Fibroblast of skin of scalp (primary cell): Measurements from ENCODE around the gene AKR7A2.
"Not testable (repeated sequence)": the region's sequence is repeated elsewhere in the genome, so short reads cannot be mapped to it uniquely, and the experiment has no call there.

Experiments used
- DNase-seq: peaks from one replicate; pipeline ENCODE4 v3.0.0-alpha.2; 2013

AKR7A2 gene

DNA sequence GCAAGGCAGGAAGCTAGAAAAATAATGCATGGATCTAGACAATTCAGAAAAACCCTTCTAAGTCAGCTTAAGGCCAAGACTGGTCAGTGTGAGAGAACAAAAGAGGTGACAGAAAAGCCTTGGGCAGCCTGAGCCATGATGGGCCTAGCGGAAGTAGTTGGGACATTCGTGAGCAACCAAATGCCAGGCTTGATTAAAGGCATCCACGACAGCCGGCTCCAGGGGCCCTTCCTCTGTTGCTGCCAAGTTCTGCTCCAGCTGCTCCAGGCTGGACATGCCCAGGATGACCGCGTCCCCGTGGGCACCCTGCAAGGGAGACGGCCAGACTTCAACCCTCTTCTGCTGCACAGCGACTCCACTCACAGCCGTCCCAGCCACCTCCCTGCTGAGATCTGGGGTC, 7.9 kb downstream of the AKR7A2 start:
- DNase-seq: not testable (repeated sequence)

DNA sequence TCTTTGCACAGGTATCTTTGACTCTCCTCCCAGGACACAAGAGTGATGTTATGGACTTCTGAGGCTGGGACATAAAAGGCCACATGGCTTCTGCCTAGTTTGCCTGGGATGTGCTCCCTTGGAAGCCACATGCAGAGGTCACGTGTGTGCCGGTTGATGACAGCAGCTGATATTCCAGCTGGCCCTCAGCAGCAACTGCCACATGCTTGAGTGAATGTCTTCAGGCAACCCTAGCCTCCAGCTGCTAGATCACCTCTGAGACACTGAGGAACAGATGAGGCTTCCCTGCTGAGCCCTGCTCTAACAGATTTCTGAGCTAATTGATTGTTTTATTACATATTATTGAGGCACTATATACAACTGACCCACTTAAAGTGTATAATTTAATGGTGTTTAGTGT, 11.7 kb downstream of the AKR7A2 start:
- no peak for DNase-seq

DNA sequence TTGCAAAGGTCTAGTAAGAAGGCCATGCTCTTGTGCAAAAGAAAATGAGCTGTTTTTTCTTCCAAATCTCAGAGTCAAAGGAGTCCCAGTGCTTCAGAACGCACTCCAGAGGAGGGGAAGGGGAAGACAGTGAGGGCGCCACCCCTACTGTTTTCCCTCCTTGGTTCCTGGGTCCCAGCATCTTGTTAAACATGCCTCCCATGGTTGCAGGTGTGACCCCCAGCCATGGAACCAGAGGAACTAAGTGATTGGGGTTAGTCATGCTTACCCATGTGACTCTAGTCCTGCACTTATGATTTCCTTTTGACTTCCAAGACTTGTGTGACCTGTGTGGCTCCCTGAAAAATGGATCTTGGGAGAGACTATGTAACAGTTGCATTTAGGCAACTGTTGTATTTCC, 17.3 kb downstream of the AKR7A2 start:
- no peak for DNase-seq

DNA sequence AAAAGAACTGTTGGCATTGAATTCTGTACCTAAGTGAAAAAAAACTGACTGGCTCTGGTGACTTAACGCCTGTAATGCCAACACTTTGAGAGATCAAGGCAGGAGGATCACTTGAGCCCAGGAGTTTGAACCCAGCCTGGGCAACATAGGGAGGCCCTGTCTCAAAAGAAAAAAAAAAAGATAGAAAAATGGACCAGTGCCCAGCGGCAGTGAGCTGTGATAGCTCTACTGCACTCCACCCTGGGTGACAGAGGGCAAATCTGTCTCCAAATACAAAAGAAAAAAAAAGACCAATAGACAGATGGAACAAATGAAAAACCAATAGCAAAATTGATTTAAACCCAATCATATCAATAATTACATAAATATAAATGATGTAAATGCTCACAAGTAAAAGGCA, 22.7 kb downstream of the AKR7A2 start:
- DNase-seq: no peak

DNA sequence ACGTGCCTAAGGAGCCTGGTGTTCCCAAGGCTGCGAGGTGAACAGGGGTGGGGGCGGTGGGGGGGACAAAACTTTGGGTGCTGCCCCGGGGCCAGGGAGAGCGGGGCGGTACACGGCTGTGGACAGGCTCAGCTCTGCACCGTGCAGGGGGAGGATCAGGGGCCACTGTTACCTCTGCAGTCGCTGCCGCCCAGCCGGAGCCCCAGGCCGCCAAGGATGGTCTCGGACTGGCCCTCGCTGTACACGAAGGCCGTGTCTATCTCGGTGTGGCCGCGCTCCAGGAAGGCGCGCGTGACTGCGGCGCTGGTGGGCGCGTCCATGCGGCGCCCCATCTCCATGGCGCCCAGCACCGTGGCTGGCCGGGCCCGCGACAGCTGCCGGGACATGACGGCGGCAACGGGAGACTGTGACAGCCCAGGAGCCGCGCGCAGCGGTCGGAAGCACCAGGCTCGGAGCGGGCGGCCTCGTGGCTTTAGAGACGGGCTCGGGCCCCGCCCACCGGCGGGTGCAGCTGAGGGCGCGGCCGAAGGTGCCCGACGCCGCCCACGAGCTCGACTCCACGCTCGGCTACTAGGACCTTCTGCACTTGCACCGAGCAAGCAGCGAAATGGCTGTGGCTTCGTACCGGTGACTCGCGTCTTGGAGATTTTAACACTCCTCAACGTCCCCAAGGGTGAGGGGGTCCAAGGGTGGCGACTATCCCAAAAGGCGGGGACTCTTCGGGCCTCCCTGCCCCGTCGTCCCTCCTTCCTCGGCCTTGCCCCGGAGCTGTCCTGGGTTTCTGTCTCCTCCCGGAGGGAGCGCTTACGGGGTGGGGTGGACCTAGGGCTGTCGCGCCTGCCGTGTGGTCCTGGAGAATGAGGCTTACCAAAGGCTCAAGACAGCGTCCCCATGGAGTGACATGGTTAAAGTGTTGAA, 23.4 kb downstream of the AKR7A2 start, which contains the start of gene AKR7A3:
TSS of gene AKR7A3 (minus strand) at position 447 of the 918 bp plus-strand sequence. CDS start at position 386, 61 bp downstream.
- DNase-seq: not testable (repeated sequence)

DNA sequence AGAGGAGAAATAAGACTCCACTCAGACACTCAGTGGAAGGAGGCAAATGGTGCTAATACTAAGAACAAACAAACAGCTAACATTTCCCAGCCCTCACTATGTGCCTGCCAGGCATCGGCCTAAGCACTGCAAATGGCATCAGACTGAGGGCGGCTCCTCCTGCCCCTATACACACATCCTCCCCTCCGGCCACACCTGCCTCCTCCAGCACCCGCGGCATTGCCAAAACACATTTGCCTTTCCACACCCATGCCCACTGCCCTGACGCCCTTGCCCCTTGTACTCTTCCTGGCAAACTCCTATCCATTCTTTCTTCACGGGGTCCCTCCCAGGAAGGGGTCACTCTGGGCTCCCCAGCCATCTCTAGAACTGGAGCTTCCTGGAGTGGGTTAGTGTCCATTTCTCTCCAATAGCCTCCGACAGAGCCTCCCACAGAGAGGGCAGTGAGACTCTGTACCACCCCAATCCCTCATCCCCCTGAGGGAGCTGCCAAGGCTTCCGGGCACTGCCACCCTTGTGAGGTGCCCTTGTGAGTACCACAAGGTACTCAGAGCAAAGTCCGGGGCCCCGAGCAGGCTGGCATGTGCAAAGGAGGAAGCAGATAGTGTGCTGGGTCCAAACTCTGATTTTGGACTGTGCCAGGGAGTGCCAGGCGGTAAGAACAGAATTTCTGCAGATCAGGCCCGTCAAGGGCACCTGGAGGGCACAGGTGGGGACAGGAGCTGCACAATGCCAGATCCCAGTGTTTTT, 24.3 kb downstream of the AKR7A2 start:
- DNase-seq: no peak

DNA sequence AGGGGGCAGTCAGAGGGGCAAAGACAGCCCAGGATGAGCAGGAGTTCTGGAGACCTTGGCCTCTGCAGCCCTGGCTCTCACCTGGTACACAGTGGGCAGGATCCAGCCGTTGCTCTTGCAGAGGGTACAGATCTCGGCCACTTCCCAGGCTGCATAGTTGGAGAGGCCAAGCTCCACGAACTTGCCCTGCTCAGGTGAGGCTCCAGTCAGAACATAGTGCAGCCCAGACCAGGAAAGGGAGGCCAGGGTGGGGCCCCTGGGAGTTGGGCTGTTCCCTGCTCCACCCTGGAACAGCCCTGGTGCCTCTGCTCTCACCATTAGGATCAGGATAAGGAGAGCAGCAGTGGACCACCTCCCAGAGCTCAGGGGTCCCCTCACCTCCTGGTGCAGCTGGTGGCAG, 26.1 kb downstream of the AKR7A2 start:
- not testable (repeated sequence) for DNase-seq

DNA sequence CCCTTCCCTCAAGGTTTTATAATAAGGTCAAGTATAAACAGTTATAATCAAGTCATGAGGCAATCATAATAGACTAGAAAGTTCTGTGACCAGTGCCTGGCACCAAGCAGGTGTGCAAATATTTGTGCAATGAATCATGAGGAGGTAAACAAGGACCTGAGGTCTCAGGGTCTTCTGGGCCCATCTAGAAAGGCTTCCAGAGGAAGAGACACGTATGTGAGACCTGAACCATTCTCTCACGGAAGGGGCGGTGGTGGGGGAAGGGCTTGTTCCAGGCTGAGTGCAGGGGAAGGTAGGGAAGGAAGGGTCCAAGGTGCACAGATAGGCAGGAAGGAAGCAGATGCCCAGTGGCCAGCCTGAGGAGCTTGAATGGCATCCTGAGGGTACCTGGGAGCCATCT, 26.6 kb downstream of the AKR7A2 start:
- not testable (repeated sequence) for DNase-seq

DNA sequence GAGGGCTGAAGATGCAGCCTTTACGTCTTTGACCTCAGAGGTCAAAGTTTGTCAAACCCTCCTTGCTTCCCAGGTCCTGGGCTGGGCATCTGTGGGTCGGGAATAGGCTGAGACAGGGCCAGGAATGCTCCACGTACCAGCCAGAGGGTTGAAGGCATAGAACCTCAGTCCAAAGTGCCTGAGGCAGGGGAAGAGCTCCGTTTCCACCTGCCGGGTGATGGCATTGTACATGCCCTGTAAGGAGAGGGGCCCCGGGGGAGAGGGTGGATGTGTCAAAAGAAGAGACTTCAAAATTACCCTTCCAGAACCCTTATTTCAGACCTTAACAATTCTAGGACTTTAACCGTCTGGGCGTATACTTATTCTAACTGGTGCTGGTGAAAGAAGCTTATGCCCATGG, 27.1 kb downstream of the AKR7A2 start:
- no peak for DNase-seq

DNA sequence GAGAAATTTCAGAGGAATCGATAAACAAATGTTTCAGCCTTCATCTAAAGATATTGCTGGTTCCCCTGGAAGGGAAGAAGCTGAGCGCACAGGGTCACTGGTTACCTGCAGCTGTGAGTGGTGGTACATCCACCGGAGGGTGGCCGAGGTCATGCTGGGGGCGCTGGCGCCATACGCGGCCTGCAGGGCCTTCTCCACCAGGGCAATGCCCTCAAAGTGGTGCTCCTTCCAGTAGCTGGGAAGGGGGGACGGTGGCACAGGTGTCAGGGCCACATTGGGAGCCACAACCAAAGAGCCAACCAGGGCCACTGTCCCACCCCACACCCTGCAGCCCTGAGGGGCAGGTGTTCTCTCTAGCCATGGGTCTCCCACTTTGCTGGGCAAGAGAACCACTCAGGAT, 28.1 kb downstream of the AKR7A2 start:
- DNase-seq: no peak

DNA sequence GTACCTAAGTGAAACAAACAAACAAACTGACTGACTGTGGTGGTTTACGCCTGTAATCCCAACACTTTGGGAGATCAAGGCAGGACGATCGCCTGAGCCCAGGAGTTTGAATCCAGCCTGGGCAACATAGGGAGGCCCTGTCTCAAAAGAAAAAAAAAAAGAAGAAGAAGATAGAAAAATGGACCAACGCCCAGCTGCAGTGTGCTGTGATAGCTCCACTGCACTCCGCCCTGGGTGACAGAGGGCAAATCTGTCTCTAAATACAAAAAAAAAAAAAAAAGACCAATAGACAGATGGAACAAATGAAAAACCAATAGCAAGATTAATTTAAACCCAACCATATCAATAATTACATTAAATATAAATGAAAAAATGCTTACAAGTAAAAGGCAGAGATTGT, 37.3 kb downstream of the AKR7A2 start:
- no peak for DNase-seq

DNA sequence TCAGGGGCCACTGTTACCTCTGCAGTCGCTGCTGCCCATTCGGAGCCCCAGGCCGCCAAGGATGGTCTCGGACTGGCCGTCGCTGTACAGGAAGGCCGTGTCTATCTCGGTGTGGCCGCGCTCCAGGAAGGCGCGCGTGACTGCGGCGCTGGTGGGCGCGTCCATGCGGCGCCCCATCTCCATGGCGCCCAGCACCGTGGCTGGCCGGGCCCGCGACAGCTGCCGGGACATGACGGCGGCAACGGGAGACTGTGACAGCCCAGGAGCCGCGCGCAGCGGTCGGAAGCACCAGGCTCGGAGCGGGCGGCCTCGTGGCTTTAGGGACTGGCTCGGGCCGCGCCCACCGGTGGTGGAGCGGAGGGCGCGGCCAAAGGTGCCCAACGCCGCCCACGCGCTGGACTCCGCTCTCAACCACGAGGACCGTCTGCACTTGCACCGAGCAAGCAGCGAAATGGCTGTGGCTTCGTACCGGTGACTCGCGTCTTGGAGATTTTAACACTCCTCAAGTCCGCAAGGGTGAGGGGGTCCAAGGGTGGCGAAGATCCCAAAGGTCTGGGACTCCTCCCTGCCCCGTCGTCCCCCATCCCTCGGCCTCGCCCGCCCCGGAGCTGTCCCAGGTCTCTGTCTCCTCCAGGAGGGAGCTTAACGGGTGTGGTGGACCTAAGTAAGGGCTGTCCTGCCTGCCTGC, 38.0 kb downstream of the AKR7A2 start:
- DNase-seq: not testable (repeated sequence)

DNA sequence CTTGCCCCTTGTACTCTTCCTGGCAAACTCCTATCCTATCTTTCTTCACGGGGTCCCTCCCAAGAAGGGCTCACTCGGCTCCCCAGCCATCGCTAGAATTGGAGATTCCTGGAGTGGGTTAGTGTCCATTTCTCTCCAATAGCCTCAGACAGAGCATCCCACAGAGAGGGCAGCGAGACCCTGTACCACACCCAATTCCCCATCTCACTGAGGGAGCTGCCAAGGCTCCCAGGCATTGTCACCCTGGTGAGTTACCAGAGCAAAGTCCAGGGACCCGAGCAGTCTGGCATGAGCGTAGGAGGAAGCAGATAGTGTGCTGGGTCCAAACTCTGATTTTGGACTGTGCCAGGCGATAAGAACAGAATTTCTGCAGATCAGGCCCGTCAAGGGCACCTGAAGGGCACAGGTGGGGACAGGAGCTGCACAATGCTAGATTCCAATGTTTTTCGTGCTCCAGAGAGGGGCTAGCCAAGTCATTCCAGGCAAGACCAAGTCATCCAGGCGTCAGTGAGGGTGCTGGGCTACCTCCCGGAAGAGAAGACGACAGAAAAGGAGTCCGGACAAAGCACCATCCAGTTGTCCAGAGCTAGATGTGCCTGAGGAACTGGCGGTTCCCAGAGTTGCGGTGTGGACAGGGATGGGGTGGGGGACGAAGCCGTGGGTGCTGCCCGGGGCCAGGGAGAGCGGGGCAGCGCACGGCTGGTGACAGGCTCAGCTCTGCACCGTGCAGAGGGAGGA, 38.7 kb downstream of the AKR7A2 start:
- DNase-seq: no peak

DNA sequence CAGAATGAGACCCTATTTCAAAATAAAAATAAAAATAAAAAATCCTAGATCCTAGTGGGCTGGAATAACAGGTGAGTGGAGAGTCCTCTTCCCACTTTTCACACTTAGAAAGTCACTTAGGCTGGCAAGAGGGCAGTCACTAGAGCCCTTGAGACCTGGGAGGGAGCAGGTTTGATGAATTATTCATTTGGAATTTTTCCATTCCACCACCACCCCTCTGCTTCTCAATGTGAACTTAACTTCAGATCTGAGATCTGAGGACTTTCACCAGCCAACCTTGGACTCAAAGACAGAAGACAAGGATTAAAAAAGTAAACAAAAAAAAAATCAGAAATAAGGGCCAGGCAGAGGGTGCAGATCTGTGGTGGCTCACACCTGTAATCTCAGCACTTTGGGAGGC, 39.9 kb downstream of the AKR7A2 start:
- DNase-seq: no peak

DNA sequence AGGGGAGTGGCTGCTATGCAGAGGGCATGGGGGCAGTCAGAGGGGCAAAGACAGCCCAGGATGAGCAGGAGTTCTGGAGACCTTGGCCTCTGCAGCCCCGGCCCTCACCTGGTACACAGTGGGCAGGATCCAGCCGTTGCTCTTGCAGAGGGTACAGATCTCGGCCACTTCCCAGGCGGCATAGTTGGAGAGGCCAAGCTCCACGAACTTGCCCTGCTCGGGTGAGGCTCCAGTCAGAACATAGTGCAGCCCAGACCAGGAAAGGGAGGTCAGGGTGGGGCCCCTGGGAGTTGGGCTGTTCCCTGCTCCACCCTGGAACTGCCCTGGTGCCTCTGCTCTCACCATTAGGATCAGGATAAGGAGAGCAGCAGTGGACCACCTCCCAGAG, 41.6 kb downstream of the AKR7A2 start:
- DNase-seq: not testable (repeated sequence)

DNA sequence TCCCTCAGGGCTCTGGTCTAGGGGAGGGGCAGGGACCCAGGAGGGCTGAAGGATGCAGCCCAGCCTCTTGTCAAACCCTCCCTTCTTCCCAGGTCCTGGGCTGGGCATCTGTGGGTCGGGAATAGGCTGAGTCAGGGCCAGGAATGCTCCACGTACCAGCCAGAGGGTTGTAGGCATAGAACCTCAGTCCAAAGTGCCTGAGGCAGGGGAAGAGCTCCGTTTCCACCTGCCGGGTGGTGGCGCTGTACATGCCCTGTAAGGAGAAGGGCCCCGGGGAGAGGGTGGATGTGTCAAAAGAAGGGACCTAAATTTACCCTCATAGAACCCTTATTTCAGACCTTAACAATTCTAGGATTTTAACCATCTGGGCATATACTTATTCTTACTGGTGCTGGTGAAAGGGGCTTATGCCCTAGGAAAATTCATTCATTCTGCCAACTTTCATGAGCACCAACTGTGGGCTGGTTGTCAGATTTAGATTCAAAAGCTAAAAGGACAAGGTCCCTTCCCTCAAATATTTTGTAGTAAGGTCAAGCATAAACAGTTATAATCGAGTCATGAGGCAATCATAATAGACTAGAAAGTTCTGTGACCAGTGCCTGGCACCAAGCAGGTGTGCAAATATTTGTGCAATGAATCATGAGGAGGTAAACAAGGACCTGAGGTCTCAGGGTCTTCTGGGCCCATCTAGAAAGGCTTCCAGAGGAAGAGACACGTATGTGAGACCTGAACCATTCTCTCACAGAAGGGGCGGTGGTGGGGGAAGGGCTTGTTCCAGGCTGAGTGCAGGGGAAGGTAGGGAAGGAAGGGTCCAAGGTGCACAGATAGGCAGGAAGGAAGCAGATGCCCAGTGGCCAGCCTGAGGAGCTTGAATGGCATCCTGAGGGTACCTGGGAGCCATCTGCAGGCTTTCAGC, 42.3 kb downstream of the AKR7A2 start:
- DNase-seq: not testable (repeated sequence)

DNA sequence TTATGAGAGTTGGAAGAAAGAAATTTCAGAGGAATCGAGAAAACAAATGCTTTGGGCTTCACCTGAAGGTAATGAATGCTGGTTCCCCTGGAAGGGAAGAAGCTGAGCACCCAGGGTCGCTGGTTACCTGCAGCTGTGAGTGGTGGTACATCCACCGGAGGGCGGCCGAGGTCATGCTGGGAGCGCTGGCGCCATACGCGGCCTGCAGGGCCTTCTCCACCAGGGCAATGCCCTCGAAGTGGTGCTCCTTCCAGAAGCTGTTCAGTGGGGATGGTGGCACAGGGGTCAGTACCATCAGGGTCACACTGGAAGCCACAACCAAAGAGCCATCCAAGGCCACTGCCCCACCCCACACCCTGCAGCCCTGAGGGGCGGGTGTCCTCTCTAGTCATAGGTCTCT, 43.5 kb downstream of the AKR7A2 start:
- DNase-seq: no peak

DNA sequence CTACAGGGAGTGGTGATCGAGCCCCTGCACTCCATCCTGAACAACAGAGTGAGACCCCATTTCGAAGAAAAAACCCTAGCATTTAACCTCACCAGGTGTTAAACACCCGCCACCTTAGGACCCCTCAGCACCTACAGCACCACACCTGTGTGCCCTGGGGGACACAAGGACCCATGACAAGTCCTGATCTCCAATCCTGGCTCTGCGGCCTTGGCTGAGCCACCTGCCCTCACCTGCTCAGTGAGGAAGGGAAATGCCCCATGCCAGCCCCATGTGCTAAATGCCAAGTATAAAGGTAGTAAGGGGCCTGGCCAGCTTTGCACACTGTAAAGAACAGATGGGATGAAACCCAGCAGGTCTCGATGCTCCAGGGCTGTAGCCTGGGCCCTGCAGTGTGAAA, 49.2 kb downstream of the AKR7A2 start:
- DNase-seq: no peak

DNA sequence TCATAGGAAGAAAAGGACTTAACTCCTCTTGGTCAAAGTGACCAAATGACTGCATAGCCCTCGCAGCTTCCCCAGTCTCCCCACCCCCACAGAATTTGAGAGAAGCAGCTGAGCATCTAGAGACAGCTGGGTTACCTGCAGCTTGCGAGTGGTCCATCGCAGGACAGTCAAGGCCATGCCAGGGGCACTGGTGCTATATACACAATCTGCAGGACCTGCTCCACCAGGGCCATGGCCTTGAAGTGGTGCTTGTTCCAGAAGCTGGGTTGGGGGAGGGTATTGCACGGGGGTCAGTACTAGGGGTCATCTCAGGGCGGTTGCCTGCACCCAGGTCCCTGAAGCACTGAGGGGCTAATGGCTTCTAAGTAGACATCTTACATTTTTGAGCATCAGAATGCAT, 49.9 kb downstream of the AKR7A2 start:
- DNase-seq: no peak

DNA sequence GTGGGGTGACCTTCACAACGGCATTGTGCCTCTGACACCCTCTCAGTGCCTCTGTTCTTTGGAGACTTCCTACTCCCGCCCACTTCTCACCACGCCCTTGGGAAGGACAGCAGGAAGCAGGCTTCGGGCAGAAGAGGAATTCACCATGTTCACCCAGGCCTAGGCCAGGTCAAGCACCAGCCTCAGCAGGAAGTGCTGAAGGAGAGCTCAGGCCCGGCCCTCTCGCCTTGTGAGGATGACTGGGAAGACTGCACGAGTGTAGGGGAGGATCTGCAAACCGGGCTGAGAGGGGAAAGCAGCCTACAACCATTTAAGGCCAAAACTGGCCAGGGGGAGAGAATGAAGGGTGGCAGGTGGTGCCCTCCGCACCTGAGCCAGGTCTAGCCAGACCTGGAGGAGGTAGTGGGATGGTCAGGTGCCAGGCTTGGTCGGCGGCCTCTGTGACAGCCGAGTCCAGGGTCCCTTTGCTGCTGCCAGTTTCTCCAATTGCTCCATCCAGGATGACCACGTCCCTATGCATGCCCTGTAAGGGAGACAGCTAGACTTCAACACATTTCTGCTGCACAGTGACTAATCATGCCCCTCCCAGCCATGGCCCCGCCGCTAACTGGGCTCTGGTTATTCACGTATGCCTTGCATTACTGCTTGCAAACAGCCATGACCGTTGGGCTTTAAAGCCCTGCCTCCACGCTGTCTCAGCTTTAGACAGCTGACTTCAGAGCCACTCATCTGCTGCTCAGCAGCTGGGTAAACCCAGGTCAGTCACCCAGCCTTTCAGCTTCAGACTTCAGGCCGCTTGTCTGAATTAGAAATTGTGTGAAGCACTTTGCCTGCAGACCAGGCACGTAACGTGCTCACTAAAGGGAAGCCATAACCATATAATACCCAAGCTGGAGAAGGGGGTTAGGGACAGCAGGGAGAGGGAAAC, 51.5 kb downstream of the AKR7A2 start:
- peak; percentile 68 for DNase-seq
